ENCODE results near the gene KRT77.

DNA sequence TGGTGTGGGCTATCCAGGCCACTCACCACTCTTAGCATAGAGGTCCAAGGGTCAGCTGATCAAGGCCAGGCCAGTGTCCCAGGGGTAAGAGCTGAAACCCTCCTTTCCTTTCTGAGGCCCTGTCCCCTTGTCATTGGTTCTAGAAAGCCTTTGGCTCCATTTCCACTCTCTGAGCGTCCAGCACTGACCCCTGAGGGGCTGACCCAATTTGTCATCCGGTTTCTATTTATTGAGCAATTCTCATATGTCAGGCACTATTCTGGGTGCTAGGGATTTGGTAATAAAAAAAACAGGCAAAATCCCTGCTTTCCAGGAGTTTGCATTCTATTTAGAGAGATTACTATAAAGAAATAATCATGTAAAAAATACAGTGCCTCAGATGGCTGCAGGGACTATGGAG, 3.4 kb downstream of the KRT77 start:
- TF ChIP-seq POLR2AphosphoS5 (IDR thresholded peaks at IDR 0.05; ENCODE audit: low read depth, low read length): no peak
- TF ChIP-seq POLR2A (IDR thresholded peaks at IDR 0.05; ENCODE audit: low read depth, low read length): no peak

Measured in GM12892 (cell line).